Tibial nerve (tissue), 4 donors: ENCODE results near the gene RHBDD1. TPM values are rescaled to one million over a fixed set of nuclear protein-coding genes. Genes with fewer than 3 reads are reported as not detected.

Experiments used
- DNase-seq, 2 donors: peaks; one replicate each; pipeline ENCODE4 v3.0.0-alpha.2; 2019; ENCODE audit warnings: low spot score in 2 of 2
- H3K27ac ChIP-seq, 4 donors: fragments of 200-600 bp; sonication (generic) in 3 of 4; one replicate each; pipeline ENCODE4 v1.5.1; 2017 to 2019; ENCODE audit warnings: mild to moderate bottlenecking in 1 of 4
- H3K27me3 ChIP-seq, 2 donors: fragments of 200-600 bp; sonication (generic) in 1 of 2; one replicate each; pipeline versions ENCODE4 v1.5.1 to v1.6.0; 2017 to 2019
- H3K36me3 ChIP-seq, 3 donors: fragments of 200-600 bp; sonication (generic); one replicate each; pipeline ENCODE4 v1.5.1; 2018 to 2019
- H3K4me1 ChIP-seq, 4 donors: fragments of 200-600 bp; sonication (generic) in 3 of 4; one replicate each; pipeline ENCODE4 v1.5.1; 2017 to 2019
- H3K4me3 ChIP-seq, 4 donors: fragments of 200-600 bp; sonication (generic) in 3 of 4; one replicate each; pipeline ENCODE4 v1.5.1; 2017 to 2019; ENCODE audit warnings: mild to moderate bottlenecking in 1 of 4, moderate library complexity in 1 of 4
- H3K9me3 ChIP-seq, 4 donors: fragments of 200-600 bp; sonication (generic) in 3 of 4; one replicate each; pipeline ENCODE4 v1.5.1; 2017 to 2019
- CTCF ChIP-seq, 5 experiments: fragments of 200-600 bp in 3 of 5; fragments of 450-650 bp in 2 of 5; sonication (generic) in 3 of 5; IDR thresholded peaks; one replicate each; pipeline ENCODE4 v1.5.1; 2016 to 2019; ENCODE audit warnings: antibody characterized with exemption in 5 of 5, mild to moderate bottlenecking in 3 of 5, moderate library complexity in 2 of 5
- EP300 ChIP-seq, 2 donors: sonication (generic); formaldehyde crosslinking; IDR thresholded peaks; one replicate each; pipeline ENCODE4 v1.6.1; 2017; ENCODE audit warnings: antibody characterized with exemption in 2 of 2, mild to moderate bottlenecking in 1 of 2
- POLR2A ChIP-seq, 2 donors: fragments of 450-650 bp; IDR thresholded peaks; one replicate each; pipeline ENCODE4 v1.6.1; 2017; ENCODE audit warnings: antibody characterized with exemption in 2 of 2, mild to moderate bottlenecking in 2 of 2, moderate library complexity in 2 of 2
- WGBS, 2 donors: methylation state at CpG; one replicate each; pipeline ENCODE4 v1.1.5; 2018; 5-methylcytosine and 5-hydroxymethylcytosine counted together
- total RNA-seq, 4 donors: library from RNA; depleted of rRNA; stranded (reverse); fragments of >200 nt; gene quantifications; one replicate each; pipeline ENCODE4 v1.1.0, GENCODE V29; 2016

Gene RHBDD1
- total RNA-seq, 4 donors from 2014 or later: 14.9 to 29.4 (median 25.0) TPM

GRCh38 chr2:227007148-227007547, 171.3 kb downstream of the RHBDD1 start:
- Histone ChIP-seq H3K36me3 (no peaks in the 10 kb centered on the region), H3K27me3 (no peaks in the 10 kb centered on the region), H3K27ac (no peak overlapping the region), H3K4me1 (no peaks in the 10 kb centered on the region), H3K4me3 (no peak overlapping the region), H3K9me3 (no peaks in the 10 kb centered on the region)
- WGBS, 2 donors: 69 to 82% methylated on average over 8 to 9 of the region's 9 CpGs
- TF ChIP-seq POLR2A (IDR thresholded peaks at IDR 0.05): no peak
- no peak for TF ChIP-seq CTCF (IDR thresholded peaks at IDR 0.05)
- TF ChIP-seq EP300 (IDR thresholded peaks at IDR 0.05): no peak
- DNase-seq: no peak

- no peak for DNase-seq
- Histone ChIP-seq H3K27me3 (no peaks in the 10 kb centered on the region), H3K9me3 (no peaks in the 10 kb centered on the region), H3K36me3 (no peaks in the 10 kb centered on the region), H3K27ac (no peak overlapping the region), H3K4me3 (no peak overlapping the region), H3K4me1 (no peaks in the 10 kb centered on the region)
- 94 to 97% methylated on average over 17 of the region's 17 CpGs for WGBS, 2 donors
- TF ChIP-seq CTCF (IDR thresholded peaks at IDR 0.05): no peak
- no peak for TF ChIP-seq POLR2A (IDR thresholded peaks at IDR 0.05)
- no peak for TF ChIP-seq EP300 (IDR thresholded peaks at IDR 0.05)
Observed at GRCh38 chr2:227007940-227008339, 172.1 kb downstream of the RHBDD1 start.

GRCh38 chr2:227010433-227010832, 174.6 kb downstream of the RHBDD1 start:
- Histone ChIP-seq H3K27ac (no peak overlapping the region), H3K36me3 (no peaks in the 10 kb centered on the region), H3K4me3 (no peak overlapping the region), H3K4me1 (no peaks in the 10 kb centered on the region), H3K27me3 (no peaks in the 10 kb centered on the region), H3K9me3 (no peaks in the 10 kb centered on the region)
- TF ChIP-seq EP300 (IDR thresholded peaks at IDR 0.05): no peak
- no peak for TF ChIP-seq POLR2A (IDR thresholded peaks at IDR 0.05)
- no peak for TF ChIP-seq CTCF (IDR thresholded peaks at IDR 0.05)
- WGBS, 2 donors: 55 to 62% methylated on average over 3 of the region's 3 CpGs
- no peak for DNase-seq

GRCh38 chr2:227013330-227013729, 177.5 kb downstream of the RHBDD1 start:
- Histone ChIP-seq H3K4me1 (no peaks in the 10 kb centered on the region), H3K36me3 (no peaks in the 10 kb centered on the region), H3K27me3 (no peaks in the 10 kb centered on the region), H3K4me3 (no peak overlapping the region), H3K9me3 (no peaks in the 10 kb centered on the region), H3K27ac (no peak overlapping the region)
- no peak for DNase-seq
- 80% methylated on average over 9 of the region's 9 CpGs for WGBS, 2 donors
- no peak for TF ChIP-seq POLR2A (IDR thresholded peaks at IDR 0.05)
- no peak for TF ChIP-seq CTCF (IDR thresholded peaks at IDR 0.05)

- Histone ChIP-seq H3K9me3 (no peaks in the 10 kb centered on the region), H3K4me1 (no peaks in the 10 kb centered on the region), H3K4me3 (no peak overlapping the region), H3K27me3 (no peaks in the 10 kb centered on the region), H3K36me3 (no peaks in the 10 kb centered on the region), H3K27ac (no peak overlapping the region)
- WGBS, 2 donors: 78 to 80% methylated on average over 8 of the region's 8 CpGs
- TF ChIP-seq EP300 (IDR thresholded peaks at IDR 0.05): no peak
- no peak for TF ChIP-seq CTCF (IDR thresholded peaks at IDR 0.05)
- TF ChIP-seq POLR2A (IDR thresholded peaks at IDR 0.05): no peak
- DNase-seq: no peak
Observed at GRCh38 chr2:227013881-227014280, 178.0 kb downstream of the RHBDD1 start.
